Bronchus fibroblast of lung (primary cell): Measurements from ENCODE around the gene FAM170B. TPM values are rescaled to one million over a fixed set of nuclear protein-coding genes. Genes with fewer than 3 reads are reported as not detected.

ENCODE experiments used
- total RNA-seq: library from RNA; depleted of rRNA; stranded (reverse); fragments of >200 nt; gene quantifications from 2 replicates; pipeline ENCODE4 v1.2.3, GENCODE V29; 2015

The FAM170B gene
- not detected in 2 replicates for total RNA-seq

GRCh38 chr10:49133706-49134248 lies at the start of gene FAM170B:
Gene FAM170B (minus strand): TSS chr10:49134021. CDS start chr10:49133918, 103 bp downstream.

GRCh38 chr10:49115015-49115795 lies 18.6 kb downstream of the FAM170B start, which contains the start of gene VSTM4:
Gene VSTM4 (minus strand): TSS chr10:49115522. CDS start chr10:49115485, 37 bp downstream.

Other genes with a start within 250 kb of the FAM170B start
- gene LRRC18, start 194.2 kb downstream of the FAM170B start, total RNA-seq: 0.15 TPM in 1 of 2 replicates, not detected in the other
- 0.34 and 0.74 TPM in 2 replicates for gene VSTM4, start 18.5 kb downstream of the FAM170B start, total RNA-seq
- gene TMEM273, start 54.4 kb upstream of the FAM170B start, total RNA-seq: not detected in 2 replicates
- not detected in 2 replicates for gene C10orf71, start 165.1 kb upstream of the FAM170B start, total RNA-seq